Measurements from ENCODE around the gene SPTSSA.

DNA sequence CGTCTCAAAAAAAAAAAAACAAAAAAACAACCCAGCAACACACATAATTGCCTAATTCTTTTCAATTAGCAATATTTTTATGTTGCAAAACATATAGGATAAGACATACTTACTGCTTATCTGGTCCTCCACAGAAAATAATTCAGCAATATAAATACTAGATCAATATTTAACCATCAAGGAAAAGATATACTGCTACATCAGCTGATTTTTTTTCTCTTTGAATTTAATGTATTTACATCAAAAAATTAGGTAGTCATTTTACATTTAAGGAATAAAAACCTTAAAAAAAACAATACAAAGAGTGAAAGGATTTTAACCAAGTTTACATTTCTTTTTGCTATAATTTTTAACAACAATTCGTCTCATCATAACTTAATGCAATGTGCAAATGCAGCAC lies 28.1 kb downstream of the SPTSSA start:
- TF ChIP-seq, protein P1, sequence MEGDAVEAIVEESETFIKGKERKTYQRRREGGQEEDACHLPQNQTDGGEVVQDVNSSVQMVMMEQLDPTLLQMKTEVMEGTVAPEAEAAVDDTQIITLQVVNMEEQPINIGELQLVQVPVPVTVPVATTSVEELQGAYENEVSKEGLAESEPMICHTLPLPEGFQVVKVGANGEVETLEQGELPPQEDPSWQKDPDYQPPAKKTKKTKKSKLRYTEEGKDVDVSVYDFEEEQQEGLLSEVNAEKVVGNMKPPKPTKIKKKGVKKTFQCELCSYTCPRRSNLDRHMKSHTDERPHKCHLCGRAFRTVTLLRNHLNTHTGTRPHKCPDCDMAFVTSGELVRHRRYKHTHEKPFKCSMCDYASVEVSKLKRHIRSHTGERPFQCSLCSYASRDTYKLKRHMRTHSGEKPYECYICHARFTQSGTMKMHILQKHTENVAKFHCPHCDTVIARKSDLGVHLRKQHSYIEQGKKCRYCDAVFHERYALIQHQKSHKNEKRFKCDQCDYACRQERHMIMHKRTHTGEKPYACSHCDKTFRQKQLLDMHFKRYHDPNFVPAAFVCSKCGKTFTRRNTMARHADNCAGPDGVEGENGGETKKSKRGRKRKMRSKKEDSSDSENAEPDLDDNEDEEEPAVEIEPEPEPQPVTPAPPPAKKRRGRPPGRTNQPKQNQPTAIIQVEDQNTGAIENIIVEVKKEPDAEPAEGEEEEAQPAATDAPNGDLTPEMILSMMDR (conservative IDR thresholded peaks at IDR 0.05): no peak
- TF ChIP-seq ZFX (IDR thresholded peaks at IDR 0.05): no peak

Data from C4-2B (cell line).